SK-N-SH (cell line): ENCODE results near the gene NUDT19. TPM values are rescaled to one million over a fixed set of nuclear protein-coding genes. Genes with fewer than 3 reads are reported as not detected.

Experiments used
- CTCF ChIA-PET: fragments of 300-600, 350-600 bp; formaldehyde crosslinking; extraction: SDS; loops from one replicate; lab custom pipeline; 2021; lab: Yijun Ruan, JAX
- POLR2A ChIA-PET: fragments of 350-600 bp; sonication (Branson Sonifier 250); formaldehyde crosslinking; extraction: SDS; loops from one replicate; lab custom pipeline; 2020; ENCODE audit warnings: antibody characterized with exemption, inconsistent platforms; lab: Yijun Ruan, JAX
- DNase-seq: peaks from one replicate; pipeline ENCODE4 v3.0.0; 2012
- H2AFZ ChIP-seq: fragments of 200-600 bp; sonication (generic); 2 replicates; pipeline ENCODE4 v1.8.1; 2016; ENCODE audit warnings: antibody characterized with exemption, mild to moderate bottlenecking, low read depth
- H3F3A ChIP-seq: fragments of 200-600 bp; sonication (generic); replicated peaks from 2 replicates; pipeline ENCODE3; 2016; ENCODE audit warnings: antibody characterized with exemption, mild to moderate bottlenecking; ENCODE audit not compliant: insufficient read depth
- H3K27ac ChIP-seq, 2 experiments: fragments of 200-500 bp in 1 of 2; fragments of 200-600 bp in 1 of 2; sonication (Bioruptor generic) in 1 of 2; sonication (generic), shearing (Covaris generic) in 1 of 2; 2 replicates each; pipeline versions ENCODE4 v1.5.1 to v1.6.1; 2014 to 2016; ENCODE audit warnings: low read depth in 2 of 2, inconsistent platforms in 1 of 2, low read length in 1 of 2, mild to moderate bottlenecking in 1 of 2, mixed read lengths in 1 of 2
- H3K27me3 ChIP-seq: fragments of 200-600 bp; sonication (generic), shearing (Covaris generic); 2 replicates; pipeline ENCODE4 v1.6.1; 2016; ENCODE audit warnings: mixed run types; ENCODE audit not compliant: insufficient read depth
- H3K36me3 ChIP-seq, 2 experiments: fragments of 200-500 bp in 1 of 2; fragments of 200-600 bp in 1 of 2; sonication (Bioruptor generic) in 1 of 2; sonication (generic) in 1 of 2; replicated peaks in 1 of 2; 2 replicates each; pipeline versions ENCODE3 to v1.5.1; 2014 to 2016; ENCODE audit warnings: low read length in 1 of 2, mild to moderate bottlenecking in 1 of 2; ENCODE audit not compliant: insufficient read depth in 2 of 2, control insufficient read depth in 1 of 2
- H3K4me1 ChIP-seq, 2 experiments: fragments of 200-500 bp in 1 of 2; fragments of 200-600 bp in 1 of 2; sonication (Bioruptor generic) in 1 of 2; sonication (generic), shearing (Covaris generic) in 1 of 2; 2 replicates each; pipeline versions ENCODE4 v1.5.1 to v1.6.1; 2014 to 2016; ENCODE audit warnings: low read depth in 1 of 2, low read length in 1 of 2, mixed run types in 1 of 2; ENCODE audit not compliant: insufficient read depth in 2 of 2, control insufficient read depth in 1 of 2
- H3K4me2 ChIP-seq: fragments of 200-600 bp; sonication (generic), shearing (Covaris generic); 2 replicates; pipeline ENCODE4 v1.6.1; 2017; ENCODE audit warnings: mixed run types
- H3K4me3 ChIP-seq, 2 experiments: fragments of 200-500 bp in 1 of 2; fragments of 200-600 bp in 1 of 2; sonication (Bioruptor generic) in 1 of 2; sonication (generic), shearing (Covaris generic) in 1 of 2; 2 replicates each; pipeline versions ENCODE4 v1.5.1 to v1.8.1; 2014 to 2016; ENCODE audit warnings: low read depth in 2 of 2, inconsistent platforms in 1 of 2, low read length in 1 of 2, mild to moderate bottlenecking in 1 of 2, mixed read lengths in 1 of 2, moderate library complexity in 1 of 2
- H3K79me2 ChIP-seq: fragments of 200-600 bp; sonication (generic); 2 replicates; pipeline ENCODE4 v1.8.1; 2017; ENCODE audit warnings: mild to moderate bottlenecking; ENCODE audit not compliant: insufficient read depth
- H3K9ac ChIP-seq: fragments of 200-600 bp; sonication (generic); 2 replicates; pipeline ENCODE4 v1.6.1; 2017; ENCODE audit warnings: mixed run types
- H3K9me2 ChIP-seq: fragments of 200-600 bp; sonication (generic); 2 replicates; pipeline ENCODE4 v1.6.1; 2017; ENCODE audit warnings: mixed run types
- H3K9me3 ChIP-seq: fragments of 200-600 bp; sonication (generic); 2 replicates; pipeline ENCODE4 v1.6.1; 2017; ENCODE audit warnings: mixed run types, mild to moderate bottlenecking, moderate library complexity
- H4K20me1 ChIP-seq: fragments of 200-600 bp; sonication (generic); 2 replicates; pipeline ENCODE4 v1.6.1; 2017; ENCODE audit warnings: mild to moderate bottlenecking, mixed run types; ENCODE audit not compliant: insufficient read depth
- CHD2 ChIP-seq: fragments of 150-350 bp; IDR thresholded peaks from 2 replicates; pipeline ENCODE4 v1.6.1; 2018; ENCODE audit warnings: low read length; ENCODE audit not compliant: partially characterized antibody
- EZH2phosphoT487 ChIP-seq: fragments of 200-600 bp; sonication (generic); IDR thresholded peaks from 2 replicates; pipeline ENCODE4 v1.6.1; 2017; ENCODE audit warnings: low read depth, mixed run types, mild to moderate bottlenecking, antibody characterized with exemption, moderate library complexity, borderline replicate concordance
- MEF2A ChIP-seq: IDR thresholded peaks from 2 replicates; pipeline ENCODE4 v1.4.0; 2012; ENCODE audit warnings: low read depth, borderline replicate concordance
- SMC3 ChIP-seq: IDR thresholded peaks from 2 replicates; pipeline ENCODE4 v1.6.1; 2012; ENCODE audit warnings: low read depth, low read length, improper control_type of control experiment
- TAF1 ChIP-seq: IDR thresholded peaks from 2 replicates; pipeline ENCODE4 v1.6.1; 2012; ENCODE audit warnings: low read depth, mild to moderate bottlenecking, low read length, moderate library complexity, borderline replicate concordance
- TCF12 ChIP-seq: IDR thresholded peaks from 2 replicates; pipeline ENCODE4 v1.4.0; 2012
- TEAD4 ChIP-seq: IDR thresholded peaks from 2 replicates; pipeline ENCODE4 v1.4.0; 2012; ENCODE audit warnings: mild to moderate bottlenecking, borderline replicate concordance; ENCODE audit not compliant: insufficient read depth
- WGBS: methylation state at CpG from one replicate; pipeline ENCODE4 v1.1.6; 2017; ENCODE audit warnings: low lambda C conversion rate; 5-methylcytosine and 5-hydroxymethylcytosine counted together
- polyA plus RNA-seq, 3 experiments: library from polyadenylated mRNA; depleted of rRNA; stranded (reverse); fragments of >200 nt; gene quantifications; 2 replicates each; pipeline ENCODE4 v1.2.3, GENCODE V29; 2012
- TF ChIP-seq, protein P1 (sequence below): IDR thresholded peaks from 2 replicates; pipeline ENCODE4 v1.4.0; 2012; ENCODE audit warnings: low read depth, borderline replicate concordance
- TF ChIP-seq, protein P2 (sequence below): fragments of 150-350 bp; IDR thresholded peaks from 2 replicates; pipeline ENCODE4 v1.6.1; 2017; ENCODE audit warnings: antibody characterized with exemption, low read length, low read depth, borderline replicate concordance
- TF ChIP-seq, protein P3 (sequence below): IDR thresholded peaks from 2 replicates; pipeline ENCODE4 v1.6.1; 2012; ENCODE audit warnings: mild to moderate bottlenecking, low read depth, low read length, moderate library complexity

NUDT19 gene
- polyA plus RNA-seq, 1 of the 3 experiments (the other 2 are of a cell fraction) = 6.2 TPM

DNA sequence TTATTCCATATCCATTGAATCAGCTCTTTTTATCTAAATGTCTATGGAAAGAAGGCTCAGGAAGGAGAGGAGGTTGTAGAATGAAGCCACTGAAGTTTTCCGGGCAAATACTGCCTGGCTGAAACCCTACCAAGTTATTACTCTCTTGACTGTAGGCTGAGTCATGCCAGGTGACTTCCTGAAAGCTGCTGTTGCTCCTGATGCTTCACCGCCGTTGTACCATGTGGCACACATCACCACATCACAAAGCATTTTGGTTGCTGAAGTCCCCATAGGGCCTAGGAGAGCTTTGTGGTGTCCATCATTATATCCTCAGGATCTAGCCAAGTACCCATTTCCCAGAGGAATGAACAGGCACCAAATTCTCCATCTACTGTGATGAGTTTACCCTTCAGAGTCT, 16.8 kb downstream of the NUDT19 start (continued):
- TF ChIP-seq, protein P1, sequence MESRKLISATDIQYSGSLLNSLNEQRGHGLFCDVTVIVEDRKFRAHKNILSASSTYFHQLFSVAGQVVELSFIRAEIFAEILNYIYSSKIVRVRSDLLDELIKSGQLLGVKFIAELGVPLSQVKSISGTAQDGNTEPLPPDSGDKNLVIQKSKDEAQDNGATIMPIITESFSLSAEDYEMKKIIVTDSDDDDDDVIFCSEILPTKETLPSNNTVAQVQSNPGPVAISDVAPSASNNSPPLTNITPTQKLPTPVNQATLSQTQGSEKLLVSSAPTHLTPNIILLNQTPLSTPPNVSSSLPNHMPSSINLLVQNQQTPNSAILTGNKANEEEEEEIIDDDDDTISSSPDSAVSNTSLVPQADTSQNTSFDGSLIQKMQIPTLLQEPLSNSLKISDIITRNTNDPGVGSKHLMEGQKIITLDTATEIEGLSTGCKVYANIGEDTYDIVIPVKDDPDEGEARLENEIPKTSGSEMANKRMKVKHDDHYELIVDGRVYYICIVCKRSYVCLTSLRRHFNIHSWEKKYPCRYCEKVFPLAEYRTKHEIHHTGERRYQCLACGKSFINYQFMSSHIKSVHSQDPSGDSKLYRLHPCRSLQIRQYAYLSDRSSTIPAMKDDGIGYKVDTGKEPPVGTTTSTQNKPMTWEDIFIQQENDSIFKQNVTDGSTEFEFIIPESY = no peak
- TF ChIP-seq, protein P2, sequence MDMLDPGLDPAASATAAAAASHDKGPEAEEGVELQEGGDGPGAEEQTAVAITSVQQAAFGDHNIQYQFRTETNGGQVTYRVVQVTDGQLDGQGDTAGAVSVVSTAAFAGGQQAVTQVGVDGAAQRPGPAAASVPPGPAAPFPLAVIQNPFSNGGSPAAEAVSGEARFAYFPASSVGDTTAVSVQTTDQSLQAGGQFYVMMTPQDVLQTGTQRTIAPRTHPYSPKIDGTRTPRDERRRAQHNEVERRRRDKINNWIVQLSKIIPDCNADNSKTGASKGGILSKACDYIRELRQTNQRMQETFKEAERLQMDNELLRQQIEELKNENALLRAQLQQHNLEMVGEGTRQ = no peak
- TF ChIP-seq, protein P3, sequence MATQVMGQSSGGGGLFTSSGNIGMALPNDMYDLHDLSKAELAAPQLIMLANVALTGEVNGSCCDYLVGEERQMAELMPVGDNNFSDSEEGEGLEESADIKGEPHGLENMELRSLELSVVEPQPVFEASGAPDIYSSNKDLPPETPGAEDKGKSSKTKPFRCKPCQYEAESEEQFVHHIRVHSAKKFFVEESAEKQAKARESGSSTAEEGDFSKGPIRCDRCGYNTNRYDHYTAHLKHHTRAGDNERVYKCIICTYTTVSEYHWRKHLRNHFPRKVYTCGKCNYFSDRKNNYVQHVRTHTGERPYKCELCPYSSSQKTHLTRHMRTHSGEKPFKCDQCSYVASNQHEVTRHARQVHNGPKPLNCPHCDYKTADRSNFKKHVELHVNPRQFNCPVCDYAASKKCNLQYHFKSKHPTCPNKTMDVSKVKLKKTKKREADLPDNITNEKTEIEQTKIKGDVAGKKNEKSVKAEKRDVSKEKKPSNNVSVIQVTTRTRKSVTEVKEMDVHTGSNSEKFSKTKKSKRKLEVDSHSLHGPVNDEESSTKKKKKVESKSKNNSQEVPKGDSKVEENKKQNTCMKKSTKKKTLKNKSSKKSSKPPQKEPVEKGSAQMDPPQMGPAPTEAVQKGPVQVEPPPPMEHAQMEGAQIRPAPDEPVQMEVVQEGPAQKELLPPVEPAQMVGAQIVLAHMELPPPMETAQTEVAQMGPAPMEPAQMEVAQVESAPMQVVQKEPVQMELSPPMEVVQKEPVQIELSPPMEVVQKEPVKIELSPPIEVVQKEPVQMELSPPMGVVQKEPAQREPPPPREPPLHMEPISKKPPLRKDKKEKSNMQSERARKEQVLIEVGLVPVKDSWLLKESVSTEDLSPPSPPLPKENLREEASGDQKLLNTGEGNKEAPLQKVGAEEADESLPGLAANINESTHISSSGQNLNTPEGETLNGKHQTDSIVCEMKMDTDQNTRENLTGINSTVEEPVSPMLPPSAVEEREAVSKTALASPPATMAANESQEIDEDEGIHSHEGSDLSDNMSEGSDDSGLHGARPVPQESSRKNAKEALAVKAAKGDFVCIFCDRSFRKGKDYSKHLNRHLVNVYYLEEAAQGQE = no peak
- TF ChIP-seq SMC3 = no peak
- TF ChIP-seq EZH2phosphoT487 = no peak
- TF ChIP-seq TCF12 = no peak
- no peak for TF ChIP-seq CHD2
- no peak for TF ChIP-seq TAF1
- TF ChIP-seq, all 33 proteins: peak for 0

DNA sequence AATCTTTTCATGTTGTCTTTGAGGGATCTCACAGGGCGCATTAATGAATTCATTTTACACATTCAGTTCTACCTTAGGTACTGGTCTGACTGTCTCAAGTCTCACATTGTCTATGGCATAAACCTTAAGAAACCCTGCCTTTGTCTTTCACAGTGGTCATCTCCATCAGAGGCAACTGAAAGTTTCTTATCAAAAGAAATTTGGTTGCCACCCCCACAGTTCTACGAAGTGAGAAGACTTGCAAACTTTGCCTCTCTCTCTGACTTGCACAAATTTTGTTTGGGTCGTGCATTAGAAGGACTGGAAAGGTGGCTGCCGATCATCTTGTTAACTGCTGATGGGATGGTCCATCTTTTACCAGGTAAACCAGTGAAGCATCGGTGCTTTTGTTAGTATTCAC, 17.4 kb downstream of the NUDT19 start:
- H3K4me1 ChIP-seq = no peaks in the 10 kb centered on the region
- POLR2A ChIA-PET = no interaction called here
- H3K4me3 ChIP-seq = no peak overlapping the region
- no peaks in the 10 kb centered on the region for H3K27me3 ChIP-seq
- no peak for DNase-seq
- H3F3A ChIP-seq = peaks cover 3% of the 10 kb centered on the region
- peaks cover 8 to 28% of the 10 kb centered on the region in 2 experiments for H3K36me3 ChIP-seq
- 0 out of 2 replicates have a peak, but pooled peaks cover 5% of the 10 kb centered on the region for H3K9me3 ChIP-seq
- no peak overlapping the region for H3K9ac ChIP-seq
- WGBS = 95% methylated on average over 5 of the region's 5 CpGs
- peaks cover 58% of the 10 kb centered on the region for H3K79me2 ChIP-seq
- no peaks in the 10 kb centered on the region for H3K9me2 ChIP-seq
- no peaks in the 10 kb centered on the region for H4K20me1 ChIP-seq
- H3K27ac ChIP-seq = no peak overlapping the region
- TF ChIP-seq TEAD4 = no peak
- no peak for TF ChIP-seq MEF2A
- TF ChIP-seq, all 33 proteins: peak for 0
- H2AFZ ChIP-seq = no peak overlapping the region
- CTCF ChIA-PET = no interaction called here
- H3K4me2 ChIP-seq = no peak overlapping the region
